Measurements from ENCODE around the gene PRH1.

DNA sequence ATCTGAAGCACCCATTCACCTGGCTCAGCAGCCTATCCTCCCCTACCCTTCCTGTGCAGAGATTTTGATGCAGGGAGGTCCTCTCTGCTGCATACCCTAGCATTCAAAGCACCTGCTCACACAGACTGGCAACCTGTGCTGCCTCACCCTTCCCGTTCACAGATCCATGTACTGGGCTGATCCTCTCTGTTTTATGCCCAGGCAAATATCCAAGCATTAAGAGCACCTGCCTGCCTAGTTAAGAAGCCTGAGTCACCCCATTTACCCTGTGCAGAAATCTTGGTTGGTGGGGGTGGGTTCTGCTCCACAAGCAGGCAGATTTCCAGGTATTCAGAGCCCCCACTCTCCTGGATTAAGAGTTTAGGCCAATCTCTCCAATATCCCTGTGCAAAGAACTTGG is 16.9 kb upstream of the PRH1 start:
- no peak for TF ChIP-seq CTCF (IDR thresholded peaks at IDR 0.05; ENCODE audit: borderline replicate concordance, extremely low read depth, low read length, poor library complexity, severe bottlenecking)
- no peak for TF ChIP-seq EZH2 (IDR thresholded peaks at IDR 0.05; ENCODE audit: borderline replicate concordance, low read depth, low read length, severe bottlenecking)
